ENCODE results near the gene MRPL40.

The MRPL40 gene

GRCh38 chr22:19463491-19464469 is 31.4 kb downstream of the MRPL40 start:
- peak; percentile 92 for DNase-seq (ENCODE audit: low read depth)

GRCh38 chr22:19464546-19464945 is 32.2 kb downstream of the MRPL40 start:
- DNase-seq (ENCODE audit: low read depth) = no peak

GRCh38 chr22:19464975-19465374 is 32.6 kb downstream of the MRPL40 start:
- no peak for DNase-seq (ENCODE audit: low read depth)

- DNase-seq (ENCODE audit: low read depth) = no peak
Measured at GRCh38 chr22:19466126-19466716, 33.9 kb downstream of the MRPL40 start.

- no peak for DNase-seq (ENCODE audit: low read depth)
Measured at GRCh38 chr22:19466848-19467752, 34.8 kb downstream of the MRPL40 start.

GRCh38 chr22:19467912-19468311 is 35.6 kb downstream of the MRPL40 start:
- DNase-seq (ENCODE audit: low read depth) = no peak

- no peak for DNase-seq (ENCODE audit: low read depth)
Measured at GRCh38 chr22:19469421-19469820, 37.1 kb downstream of the MRPL40 start.

- no peak for DNase-seq (ENCODE audit: low read depth)
Measured at GRCh38 chr22:19470010-19470409, 37.7 kb downstream of the MRPL40 start.

GRCh38 chr22:19471572-19471971 is 39.2 kb downstream of the MRPL40 start:
- no peak for DNase-seq (ENCODE audit: low read depth)

- DNase-seq (ENCODE audit: low read depth) = no peak
Measured at GRCh38 chr22:19472233-19472632, 39.9 kb downstream of the MRPL40 start.

GRCh38 chr22:19473578-19473977 is 41.2 kb downstream of the MRPL40 start:
- peak; percentile 6 for DNase-seq (ENCODE audit: low read depth)

- DNase-seq (ENCODE audit: low read depth) = no peak
Measured at GRCh38 chr22:19476023-19476422, 43.7 kb downstream of the MRPL40 start.

GRCh38 chr22:19477321-19478044 is 45.1 kb downstream of the MRPL40 start:
- peak; percentile 27 for DNase-seq (ENCODE audit: low read depth)

GRCh38 chr22:19478045-19478900 is 45.9 kb downstream of the MRPL40 start:
- DNase-seq (ENCODE audit: low read depth) = no peak

- DNase-seq (ENCODE audit: low read depth) = peak; percentile 81
Measured at GRCh38 chr22:19478901-19479354, 46.6 kb downstream of the MRPL40 start, which contains the start of gene UFD1. UFD1 (minus strand) TSS chr22:19479193; CDS start chr22:19479085, 108 bp downstream.

GRCh38 chr22:19479355-19480172 is 47.2 kb downstream of the MRPL40 start, which contains the start of gene CDC45:
CDC45 (plus strand) TSS chr22:19479920; CDS start chr22:19479969, 49 bp downstream.
- DNase-seq (ENCODE audit: low read depth) = peak; percentile 99

- DNase-seq (ENCODE audit: low read depth) = no peak
Measured at GRCh38 chr22:19480173-19480568, 47.8 kb downstream of the MRPL40 start.

- no peak for DNase-seq (ENCODE audit: low read depth)
Measured at GRCh38 chr22:19480789-19481188, 48.4 kb downstream of the MRPL40 start.

- no peak for DNase-seq (ENCODE audit: low read depth)
Measured at GRCh38 chr22:19482297-19482696, 50.0 kb downstream of the MRPL40 start.
